NCI-H748 (cell line): Measurements from ENCODE around the gene LDAH.
"Not testable (repeated sequence)": the region's sequence is repeated elsewhere in the genome, so short reads cannot be mapped to it uniquely, and the experiment has no call there.

ENCODE experiments used
- DNase-seq: peaks from one replicate; lab custom pipeline; 2025; ENCODE audit not compliant: unreplicated experiment; lab: John Stamatoyannopoulos, UW

The LDAH gene

DNA sequence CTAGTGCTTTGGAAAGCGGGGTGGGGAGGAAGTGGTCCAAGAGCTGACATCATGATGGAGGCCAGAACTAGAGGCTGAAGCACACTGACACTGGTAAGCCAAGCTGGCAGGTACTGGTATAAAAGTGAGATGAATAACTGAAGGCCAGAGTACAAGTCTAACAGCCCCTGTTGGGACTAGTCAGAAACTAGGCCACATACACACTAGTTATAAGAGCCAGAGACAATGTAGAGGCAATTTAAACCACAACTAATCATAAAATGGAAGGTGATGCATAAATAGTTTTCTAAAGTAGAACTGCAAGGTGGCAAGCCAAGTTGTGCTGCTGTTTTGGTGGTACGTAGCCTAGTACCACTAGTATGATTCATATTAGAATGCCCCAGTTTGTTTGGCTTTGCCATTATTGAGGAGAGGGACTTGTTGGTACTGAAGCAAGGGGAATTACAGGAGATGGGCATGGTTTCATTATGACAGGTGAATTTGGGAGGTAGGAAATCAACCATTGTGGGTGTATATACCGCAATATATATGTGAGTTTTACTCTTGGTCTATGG lies 98.3 kb downstream of the LDAH start:
- DNase-seq = no peak

DNA sequence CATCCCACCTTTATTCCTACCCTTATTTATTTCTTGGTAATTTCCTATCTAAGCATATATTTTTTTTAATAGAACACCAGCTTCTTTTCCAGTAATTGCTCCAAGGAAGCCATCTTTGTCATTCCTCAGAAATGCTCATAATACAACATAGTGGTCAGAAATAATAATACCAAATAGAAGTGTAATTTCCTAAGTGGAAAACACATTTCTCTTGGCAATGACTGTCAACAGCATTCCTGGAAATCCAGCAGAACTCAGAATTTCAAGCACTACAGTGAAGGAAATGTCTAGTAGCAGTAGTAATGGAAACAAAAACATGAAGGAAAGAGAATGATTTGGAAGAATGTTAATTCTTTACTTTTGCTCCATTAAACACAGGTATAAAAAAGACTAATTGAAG lies 99.4 kb downstream of the LDAH start:
- DNase-seq = no peak

DNA sequence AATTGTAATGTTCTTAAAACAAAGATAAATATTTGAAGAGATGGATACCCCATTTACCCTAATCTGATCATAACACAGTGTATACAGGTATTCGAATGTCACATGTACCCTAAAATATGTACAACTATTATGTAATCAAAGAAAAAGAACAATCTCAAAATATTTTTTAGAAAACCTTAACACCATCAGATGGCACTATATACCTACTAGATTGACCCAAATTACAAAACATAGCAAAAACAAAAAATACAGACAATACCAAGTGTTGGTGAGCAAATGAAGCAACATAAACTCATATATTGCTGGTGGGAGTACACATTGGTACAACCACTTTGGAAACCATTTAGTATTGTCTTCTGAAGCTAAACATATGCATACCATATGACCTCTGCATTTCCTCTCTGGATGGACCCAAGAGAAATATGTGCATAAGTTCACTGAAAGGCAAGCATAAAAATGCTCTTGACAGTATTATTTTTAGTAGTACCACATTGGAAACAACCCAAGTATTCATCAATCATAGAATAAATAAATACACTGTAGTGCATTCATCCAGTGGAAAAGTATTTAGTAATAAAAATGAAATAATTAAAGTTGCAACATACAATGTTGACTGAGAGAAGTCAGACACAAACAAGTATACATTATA lies 100.2 kb downstream of the LDAH start:
- DNase-seq = no peak

GRCh38 chr2:20717641-20718040 lies 105.3 kb downstream of the LDAH start:
- DNase-seq = no peak

DNA sequence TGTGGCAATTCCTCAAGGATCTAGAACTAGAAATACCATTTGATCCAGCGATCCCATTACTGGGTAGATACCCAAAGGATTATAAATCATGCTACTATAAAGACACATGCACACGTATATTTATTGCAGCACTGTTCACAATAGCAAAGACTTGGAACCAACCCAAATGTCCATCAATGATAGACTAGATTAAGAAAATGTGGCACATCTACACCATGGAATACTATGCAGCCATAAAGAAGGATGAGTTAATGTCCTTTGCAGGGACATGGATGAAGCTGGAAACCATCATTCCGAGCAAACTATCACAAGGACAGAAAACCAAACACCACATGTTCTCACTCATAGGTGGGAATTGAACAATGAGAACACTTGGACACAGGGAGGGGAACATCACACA lies 106.7 kb downstream of the LDAH start:
- not testable (repeated sequence) for DNase-seq

GRCh38 chr2:20714412-20714811 lies 108.5 kb downstream of the LDAH start:
- not testable (repeated sequence) for DNase-seq

- DNase-seq = not testable (repeated sequence)
These were observed 109.3 kb downstream of the LDAH start for GRCh38 chr2:20713585-20713984.

DNA sequence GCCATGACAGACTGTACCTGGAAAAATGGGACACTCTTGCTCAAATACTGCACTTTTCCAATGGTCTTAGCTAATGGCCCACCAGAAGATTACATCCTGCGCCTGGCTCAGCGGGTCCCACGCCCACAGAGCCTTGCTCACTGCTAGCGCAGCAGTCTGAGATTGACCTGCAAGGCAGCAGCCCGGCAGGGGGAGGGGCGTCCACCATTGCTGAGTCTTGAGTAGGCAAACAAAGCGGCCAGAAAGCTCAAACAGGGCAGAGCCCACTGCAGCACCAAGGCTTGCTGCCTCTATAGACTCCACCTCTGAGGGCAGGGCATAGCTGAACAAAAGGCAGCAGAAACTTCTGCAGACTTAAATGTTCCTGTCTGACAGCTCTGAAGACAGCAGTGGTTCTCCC lies 111.3 kb downstream of the LDAH start:
- peak; percentile 6 for DNase-seq

- DNase-seq = no peak
These were observed 115.3 kb downstream of the LDAH start for GRCh38 chr2:20707601-20708000.

DNA sequence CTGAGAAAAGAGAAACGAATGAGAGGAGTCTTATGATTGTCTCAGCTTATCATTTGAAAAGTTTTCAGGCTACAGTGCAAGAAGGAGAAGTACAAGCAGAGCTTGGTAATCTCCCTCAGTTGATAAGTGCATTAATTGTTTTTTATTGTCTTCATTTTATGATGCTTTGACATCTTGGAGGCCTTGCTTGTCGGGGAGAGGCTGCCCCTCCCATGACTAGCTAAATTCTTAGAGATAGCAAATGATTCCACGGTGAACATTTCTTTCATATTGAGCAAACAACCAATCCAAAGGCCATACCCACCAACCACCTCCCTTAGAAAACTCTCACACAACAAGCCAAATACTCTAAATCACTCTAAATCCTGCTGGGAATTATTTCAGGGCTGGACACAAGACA lies 116.1 kb downstream of the LDAH start:
- DNase-seq = no peak

GRCh38 chr2:20706217-20706616 lies 116.7 kb downstream of the LDAH start:
- no peak for DNase-seq

- DNase-seq = no peak
These were observed 118.0 kb downstream of the LDAH start for GRCh38 chr2:20704886-20705285.

DNA sequence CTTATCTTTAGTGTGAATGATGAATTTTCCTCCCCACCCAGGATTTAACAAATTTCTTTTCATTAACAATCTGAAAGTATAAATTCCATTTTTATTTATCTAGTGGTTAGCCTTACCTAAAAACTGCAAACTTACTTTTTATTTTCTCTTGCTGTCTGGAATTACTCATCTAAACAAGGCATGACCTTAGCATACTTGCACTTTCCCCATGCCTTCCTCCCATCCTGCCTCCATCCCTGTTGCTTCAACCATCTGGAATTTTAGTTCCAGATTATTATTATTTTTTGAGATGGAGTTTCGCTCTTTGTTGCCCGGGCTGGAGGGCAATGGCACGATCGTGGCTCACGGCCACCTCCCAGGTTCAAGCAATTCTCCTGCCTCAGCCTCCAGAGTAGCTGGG lies 120.3 kb downstream of the LDAH start:
- no peak for DNase-seq

DNA sequence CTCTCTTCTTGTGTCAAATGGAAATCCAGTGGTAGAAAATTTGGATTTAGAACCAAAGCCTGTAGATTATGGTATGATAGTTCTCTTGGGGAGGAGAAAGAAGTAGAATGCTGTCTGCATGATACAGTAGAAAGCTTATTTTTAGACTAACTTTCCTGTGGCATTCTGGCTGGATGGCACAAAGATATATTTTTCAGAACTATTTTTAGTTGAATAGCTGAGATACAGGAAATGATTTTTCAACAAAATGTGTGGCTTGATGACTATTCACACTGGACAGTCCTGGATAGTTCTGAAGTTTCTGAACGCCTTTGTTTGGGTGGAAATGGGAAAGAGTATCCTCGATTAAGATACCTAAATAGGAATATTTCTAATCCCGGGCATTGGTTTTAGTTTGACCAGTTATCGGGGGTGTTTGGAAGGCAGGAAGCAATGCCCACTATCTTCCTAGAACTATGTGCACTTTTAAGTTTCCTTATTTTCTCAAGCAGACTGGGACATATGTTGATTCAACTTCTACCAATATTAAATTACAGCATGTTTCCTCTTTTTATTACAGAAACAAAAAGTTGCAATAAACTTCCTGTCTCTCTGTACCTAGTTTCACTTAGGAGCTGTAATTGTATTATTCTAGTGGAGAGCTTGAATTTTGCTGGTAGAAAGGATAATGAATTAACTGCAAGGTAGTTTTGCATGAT lies 123.8 kb downstream of the LDAH start:
- no peak for DNase-seq

DNA sequence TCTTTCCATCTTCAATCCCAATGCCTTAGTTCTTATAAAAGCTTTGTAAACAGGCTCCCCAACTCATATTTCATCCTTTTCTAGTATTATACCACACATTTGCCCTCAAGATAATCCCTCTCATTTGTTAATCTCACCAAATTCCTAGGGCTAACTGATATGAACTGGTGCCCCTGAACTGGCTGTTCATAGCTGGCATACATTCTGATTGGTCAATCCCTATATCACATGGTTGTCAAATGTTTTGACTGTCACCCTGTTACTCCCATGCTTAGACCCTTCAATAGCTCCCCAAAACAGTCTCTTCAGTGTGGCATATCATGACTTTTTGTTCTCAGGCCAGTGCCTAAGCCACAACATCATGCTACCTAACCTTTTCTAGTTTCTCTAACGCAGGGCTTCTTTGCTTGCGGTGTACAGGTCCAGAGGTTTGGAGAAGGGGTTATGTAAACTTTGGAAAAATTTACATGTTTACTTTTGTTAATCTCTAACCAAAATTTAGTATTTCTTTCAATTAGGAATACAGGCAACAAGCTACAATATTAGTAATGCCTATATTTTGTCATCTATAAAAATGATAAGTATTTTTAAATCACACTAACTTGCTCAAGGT lies 125.5 kb downstream of the LDAH start:
- no peak for DNase-seq

DNA sequence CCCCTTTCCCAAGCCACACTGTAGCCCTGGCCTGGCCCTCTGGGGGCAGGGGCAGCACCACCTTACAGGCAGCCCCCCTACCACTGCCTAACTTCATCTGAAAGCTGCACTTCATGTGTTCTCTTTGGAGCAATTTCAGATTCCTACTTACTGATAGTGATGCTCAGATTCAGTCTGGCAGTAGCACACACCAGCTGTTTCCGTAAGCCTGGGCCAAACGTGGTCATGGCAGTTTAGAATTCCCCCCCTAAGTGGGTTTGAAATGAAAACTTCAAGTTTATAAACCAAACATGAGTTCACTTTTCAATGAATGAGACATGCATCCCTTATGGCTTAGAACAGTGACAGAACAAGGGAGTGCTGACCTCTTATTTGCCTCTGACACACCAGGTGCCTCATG lies 126.5 kb downstream of the LDAH start:
- DNase-seq = no peak

DNA sequence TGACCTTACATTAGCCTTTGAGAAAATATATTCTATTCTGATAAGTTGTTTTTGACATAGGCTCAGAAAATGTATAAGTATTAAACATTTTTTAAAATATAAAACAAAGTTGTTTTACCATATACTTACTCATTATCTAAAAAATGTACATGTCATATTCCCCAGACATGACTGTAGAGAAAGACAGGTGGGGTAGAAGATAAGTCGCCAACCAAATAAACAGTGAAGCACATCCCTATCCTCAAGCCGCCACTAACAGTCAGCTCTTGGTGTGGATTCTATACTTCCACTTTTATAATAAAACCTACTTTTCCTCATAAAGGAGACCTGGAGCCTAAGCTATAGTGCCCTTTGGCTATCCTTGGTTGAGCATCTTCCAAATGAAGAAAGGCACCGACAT lies 129.6 kb downstream of the LDAH start:
- no peak for DNase-seq

- no peak for DNase-seq
These were observed 130.8 kb downstream of the LDAH start for GRCh38 chr2:20692081-20692480.

DNA sequence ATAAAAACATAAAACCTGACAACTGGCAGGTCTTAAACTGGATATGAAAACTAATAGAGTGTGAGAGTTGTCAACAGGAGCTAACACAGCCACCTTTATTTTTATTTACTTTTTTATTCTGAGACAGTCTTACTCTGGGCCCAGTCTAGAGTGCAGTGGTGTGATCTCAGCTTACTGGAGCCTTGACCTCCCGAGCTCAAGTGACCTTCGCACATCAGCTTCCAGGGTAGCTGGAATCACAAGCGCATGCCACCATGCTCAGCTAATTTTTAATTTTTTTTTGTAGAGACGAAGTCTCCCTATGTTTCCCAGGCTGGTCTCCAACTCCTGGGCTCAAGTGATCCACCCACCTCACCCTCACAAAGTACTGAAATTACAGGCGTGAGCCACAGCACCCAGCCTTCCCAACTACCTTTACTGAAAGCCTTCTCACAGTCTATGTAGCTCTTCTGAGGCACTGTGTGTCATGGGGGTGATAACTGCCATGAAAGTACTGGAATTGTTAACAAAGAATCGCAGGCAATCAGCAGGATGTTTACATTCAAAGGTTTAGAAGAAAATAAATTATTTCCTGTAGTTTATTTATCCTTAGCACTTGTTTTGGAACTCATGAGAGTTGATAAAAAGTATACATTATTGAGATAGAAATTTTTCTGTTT lies 131.7 kb downstream of the LDAH start:
- DNase-seq = no peak

DNA sequence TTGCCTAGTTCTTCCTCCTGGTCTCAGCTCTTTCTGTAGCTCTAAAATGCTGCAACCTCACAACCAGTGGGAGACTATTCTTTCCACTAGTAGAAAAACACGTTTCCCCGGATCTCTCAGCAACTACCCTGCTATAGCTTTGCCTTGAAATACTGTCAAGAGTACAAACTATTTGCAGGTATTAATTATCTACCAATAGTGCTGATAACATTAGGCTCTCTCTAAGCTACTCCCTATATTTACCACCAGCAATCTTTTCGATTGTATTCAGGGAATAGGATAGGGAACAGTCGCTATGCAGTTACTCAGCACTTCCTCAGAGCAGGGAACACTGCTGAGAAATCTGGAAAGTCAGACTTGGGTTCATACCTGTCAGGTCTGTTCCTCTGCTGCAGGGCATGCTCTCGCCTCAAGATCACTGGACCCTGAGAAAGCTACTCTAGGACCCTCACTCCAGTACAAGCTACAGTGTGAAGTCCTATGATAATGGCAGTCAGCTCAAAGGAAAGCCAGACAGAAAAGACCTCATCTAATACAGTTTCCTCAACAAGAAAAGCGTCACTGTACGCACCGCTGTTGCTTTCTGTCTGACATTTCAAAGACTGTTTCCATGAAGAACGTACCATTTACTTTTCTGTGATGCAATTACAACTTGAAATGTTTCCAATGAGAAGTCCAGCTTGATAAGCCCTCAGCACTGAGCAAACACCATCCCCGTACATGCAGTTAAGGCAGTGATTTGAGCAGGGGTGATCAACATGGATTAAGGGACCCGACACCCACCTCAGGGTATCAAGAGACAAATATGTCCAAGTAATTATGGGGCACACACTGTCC lies 133.3 kb downstream of the LDAH start:
- DNase-seq = no peak
